Stimulated activated effector memory CD8-positive, alpha-beta T cell treated with anti-CD3 and anti-CD28 coated beads, Interleukin-12 subunit alpha, Interleukin-12 subunit beta, amount 100 ng/mL, for 72 hours (primary cell): ENCODE data around the gene NTSR1.

Experiments used
- ATAC-seq: fragments of 150-1000 bp; cut with Tn5 transposase; 2 replicates; pipeline ENCODE4 v1.10.0; 2021
- DNase-seq, 2 donors: peaks; one replicate each; pipeline ENCODE4 v3.0.0; 2021 to 2022; ENCODE audit warnings: low spot score in 2 of 2
- H3K27ac Mint-ChIP-seq: one replicate; pipeline ENCODE4 v1.8.0; 2022; ENCODE audit warnings: mild to moderate bottlenecking, mixed read lengths
- H3K36me3 Mint-ChIP-seq: one replicate; pipeline ENCODE4 v1.8.0; 2022; ENCODE audit warnings: mild to moderate bottlenecking, mixed read lengths
- H3K4me1 Mint-ChIP-seq: one replicate; pipeline ENCODE4 v1.8.0; 2022; ENCODE audit warnings: mixed read lengths
- H3K4me3 Mint-ChIP-seq: one replicate; pipeline ENCODE4 v1.8.0; 2022; ENCODE audit warnings: mild to moderate bottlenecking, mixed read lengths
- H3K9me3 Mint-ChIP-seq: one replicate; pipeline ENCODE4 v1.8.0; 2022; ENCODE audit warnings: mixed read lengths

NTSR1 gene

DNA sequence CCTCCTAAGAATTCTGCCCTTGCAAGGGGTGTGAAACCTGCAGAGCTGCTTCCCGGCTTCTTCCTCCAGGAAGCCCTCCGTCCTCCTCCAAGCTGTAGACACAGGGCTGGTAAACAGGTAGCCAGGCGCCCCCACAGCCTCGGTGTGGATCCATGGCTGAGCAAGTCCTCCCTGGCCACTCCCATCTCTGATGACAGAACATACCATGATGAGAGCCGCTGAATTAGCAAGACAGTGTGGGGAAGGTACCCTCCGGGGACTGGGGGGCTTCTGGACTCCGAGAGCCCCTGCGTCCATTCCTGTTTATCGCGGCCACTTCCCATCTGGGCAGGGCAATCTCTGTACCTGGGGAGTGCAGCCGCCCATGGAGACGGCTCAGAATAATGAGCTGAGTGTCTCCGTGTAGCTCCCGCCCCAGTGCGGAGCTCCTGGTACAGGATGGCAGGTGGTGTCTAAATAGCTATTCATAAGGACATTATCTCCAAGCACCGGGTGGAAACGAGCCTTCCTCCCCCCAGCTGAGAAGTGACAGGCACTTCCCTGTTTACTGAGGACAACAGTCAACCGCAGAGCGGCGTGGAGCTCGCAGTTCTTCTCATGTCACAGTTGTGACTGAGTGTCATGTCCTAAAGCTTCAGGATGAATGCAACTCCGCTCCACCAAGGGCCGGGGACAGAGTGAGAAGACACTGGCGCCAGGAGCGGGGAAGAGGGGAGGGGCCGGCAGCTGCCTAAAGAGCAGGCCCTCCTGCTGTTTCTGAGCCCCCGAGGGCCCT is 22.7 kb upstream of the NTSR1 start:
- ATAC-seq (no peak), DNase-seq (no peak)
- no peak overlapping the region for H3K27ac Mint-ChIP-seq
- peaks cover 6% of the 10 kb centered on the region for H3K4me1 Mint-ChIP-seq
- H3K36me3 Mint-ChIP-seq: no peaks in the 10 kb centered on the region
- H3K4me3 Mint-ChIP-seq: no peak overlapping the region
- no peaks in the 10 kb centered on the region for H3K9me3 Mint-ChIP-seq

DNA sequence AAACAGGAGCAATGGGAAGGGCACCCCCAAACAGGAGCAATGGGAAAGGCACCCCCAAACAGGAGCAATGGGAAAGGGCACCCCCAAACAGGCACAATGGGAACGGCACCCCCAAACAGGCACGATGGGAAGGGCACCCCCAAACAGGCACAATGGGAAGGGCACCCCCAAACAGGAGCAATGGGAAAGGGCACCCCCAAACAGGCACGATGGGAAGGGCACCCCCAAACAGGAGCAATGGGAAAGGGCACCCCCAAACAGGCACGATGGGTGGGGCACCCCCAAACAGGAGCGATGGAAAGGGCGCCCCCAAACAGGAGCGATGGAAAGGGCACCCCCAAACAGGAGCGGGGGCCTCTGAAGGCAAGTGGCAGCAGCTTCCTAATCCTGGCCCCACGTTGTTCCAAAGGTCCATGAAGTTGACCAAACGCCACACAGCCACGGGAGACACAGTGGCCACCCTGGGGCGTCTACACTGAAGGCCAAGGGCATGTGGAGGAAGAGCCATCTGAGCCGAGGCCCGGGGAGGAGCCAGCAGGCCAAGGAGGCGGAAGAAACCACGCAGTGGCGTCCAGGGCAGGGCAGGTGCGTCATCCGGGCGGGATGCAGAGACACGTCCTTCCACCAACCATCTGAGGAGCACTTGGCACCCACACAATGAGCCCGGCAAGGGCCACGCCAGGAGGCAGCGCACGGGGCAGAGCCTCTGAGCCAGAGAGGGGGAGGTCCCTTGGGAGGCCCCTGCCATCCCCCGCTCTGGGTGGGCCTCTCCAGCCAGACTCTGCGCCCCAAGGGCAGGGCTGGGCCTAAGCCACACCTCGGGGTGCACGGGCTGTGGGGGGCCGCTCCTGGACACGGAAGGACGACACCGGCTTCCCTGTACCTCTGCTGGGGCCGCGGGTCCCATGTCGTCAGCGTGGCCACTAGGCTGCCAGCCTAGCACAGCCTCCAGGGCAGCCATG is 21.5 kb upstream of the NTSR1 start:
- no peaks in the 10 kb centered on the region for H3K9me3 Mint-ChIP-seq
- H3K4me3 Mint-ChIP-seq: no peak overlapping the region
- no peak overlapping the region for H3K27ac Mint-ChIP-seq
- H3K36me3 Mint-ChIP-seq: no peaks in the 10 kb centered on the region
- DNase-seq (no peak), ATAC-seq (no peak)
- peaks cover 12% of the 10 kb centered on the region for H3K4me1 Mint-ChIP-seq

DNA sequence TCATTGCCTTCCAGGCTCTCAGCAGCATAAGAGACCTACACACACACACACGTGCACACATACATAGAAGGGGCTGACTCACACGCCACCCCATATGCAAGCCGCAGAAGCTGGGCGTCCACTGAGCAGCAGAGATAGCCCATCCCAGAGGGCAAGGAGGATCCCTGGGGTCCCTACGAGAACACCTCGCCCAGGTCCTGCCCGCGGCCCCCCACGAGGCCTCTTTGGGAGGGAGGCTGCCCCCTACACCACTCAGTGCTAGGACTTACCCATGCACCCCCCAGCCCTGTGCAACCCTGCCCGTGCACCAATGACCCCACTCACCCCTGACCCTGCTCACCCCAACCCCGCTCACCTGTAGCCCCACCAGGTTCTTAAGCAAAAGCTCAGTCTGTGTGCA is 20.6 kb upstream of the NTSR1 start:
- H3K4me3 Mint-ChIP-seq: no peak overlapping the region
- no peak overlapping the region for H3K27ac Mint-ChIP-seq
- DNase-seq (no peak), ATAC-seq (no peak)
- no peaks in the 10 kb centered on the region for H3K36me3 Mint-ChIP-seq
- no peaks in the 10 kb centered on the region for H3K9me3 Mint-ChIP-seq
- H3K4me1 Mint-ChIP-seq: peaks cover 12% of the 10 kb centered on the region

DNA sequence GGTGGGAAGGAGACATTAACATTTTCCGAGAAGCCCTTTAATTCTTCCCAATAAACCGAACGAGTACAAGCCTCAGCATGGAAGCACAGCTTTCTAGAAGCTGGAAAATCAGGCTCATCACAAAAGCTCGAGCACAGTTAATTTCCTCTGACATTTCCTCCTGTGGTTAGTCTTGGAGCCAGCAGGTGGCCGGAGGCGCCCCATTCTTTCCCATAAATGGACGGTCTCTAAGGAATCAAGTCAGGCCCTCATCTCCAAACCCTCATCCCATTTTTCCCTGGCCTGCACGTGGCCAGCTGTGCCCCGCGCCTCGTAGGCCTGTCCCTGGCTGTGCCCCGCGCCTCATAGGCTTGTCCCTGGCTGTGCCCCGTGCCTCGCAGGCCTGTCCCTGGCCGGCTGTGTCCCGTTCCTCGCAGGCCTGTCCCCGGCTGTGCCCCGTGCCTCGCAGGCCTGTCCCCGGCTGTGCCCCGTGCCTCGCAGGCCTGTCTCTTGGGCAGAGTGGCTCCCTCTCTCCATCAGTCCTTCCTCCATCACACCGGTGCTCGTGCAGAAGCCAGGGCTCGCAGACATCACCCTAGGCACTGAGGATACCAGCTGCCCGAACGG is 19.7 kb upstream of the NTSR1 start:
- no peaks in the 10 kb centered on the region for H3K9me3 Mint-ChIP-seq
- no peak overlapping the region for H3K27ac Mint-ChIP-seq
- ATAC-seq: no peak
- no peak overlapping the region for H3K4me3 Mint-ChIP-seq
- peaks cover 12% of the 10 kb centered on the region for H3K4me1 Mint-ChIP-seq
- no peak for DNase-seq
- H3K36me3 Mint-ChIP-seq: no peaks in the 10 kb centered on the region

DNA sequence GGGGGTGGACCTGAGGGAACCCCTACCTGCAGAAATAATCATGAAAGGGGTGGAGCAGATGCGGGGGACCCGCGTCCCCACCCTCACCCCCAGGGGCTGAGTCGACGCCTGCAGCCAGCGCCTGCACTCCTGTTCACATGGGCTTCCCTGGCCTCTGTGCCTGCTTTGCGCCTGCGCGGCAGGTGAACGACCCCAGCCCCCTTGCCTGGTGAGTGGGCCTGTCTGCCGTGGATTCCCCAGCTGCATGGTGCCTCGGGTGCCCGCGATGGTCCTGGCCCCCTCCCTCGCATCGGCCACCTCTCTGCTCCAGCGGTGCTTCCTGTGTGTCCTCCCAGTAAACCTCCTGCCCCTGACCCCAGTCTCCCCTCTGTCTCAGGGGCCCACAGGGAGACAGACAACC is 18.8 kb upstream of the NTSR1 start:
- no peak overlapping the region for H3K27ac Mint-ChIP-seq
- no peaks in the 10 kb centered on the region for H3K9me3 Mint-ChIP-seq
- DNase-seq: no peak
- H3K4me1 Mint-ChIP-seq: peaks cover 12% of the 10 kb centered on the region
- no peaks in the 10 kb centered on the region for H3K36me3 Mint-ChIP-seq
- H3K4me3 Mint-ChIP-seq: no peak overlapping the region
- ATAC-seq: no peak

DNA sequence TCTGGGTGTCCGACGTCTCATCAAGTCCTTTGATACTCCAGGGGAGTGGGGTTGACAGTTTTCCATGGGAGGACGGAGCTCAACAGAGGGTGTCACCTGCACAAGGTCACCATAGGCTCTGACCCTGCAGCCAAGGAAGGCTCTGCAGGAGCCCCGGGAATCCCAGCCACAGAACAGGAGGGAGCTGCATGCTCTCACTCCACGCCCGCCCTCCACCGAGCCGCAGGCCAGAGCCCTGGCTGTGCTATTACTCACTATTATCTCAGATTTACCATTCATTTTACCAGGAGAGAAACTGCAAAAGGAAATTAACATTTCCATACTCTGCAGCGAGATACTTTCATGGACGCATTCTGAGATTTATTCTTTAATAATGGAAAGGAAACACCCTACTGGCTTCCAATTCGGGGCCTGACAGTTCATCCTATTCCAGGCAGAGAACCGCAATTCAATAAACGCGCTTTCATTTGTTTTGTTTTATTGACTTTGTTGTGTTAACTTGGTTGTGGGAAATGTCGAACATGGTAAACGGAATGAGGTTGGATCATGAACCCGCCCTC is 18.3 kb upstream of the NTSR1 start:
- H3K27ac Mint-ChIP-seq: no peak overlapping the region
- H3K4me3 Mint-ChIP-seq: no peak overlapping the region
- no peak for DNase-seq
- H3K4me1 Mint-ChIP-seq: peaks cover 12% of the 10 kb centered on the region
- ATAC-seq: no peak
- no peaks in the 10 kb centered on the region for H3K36me3 Mint-ChIP-seq
- no peaks in the 10 kb centered on the region for H3K9me3 Mint-ChIP-seq

DNA sequence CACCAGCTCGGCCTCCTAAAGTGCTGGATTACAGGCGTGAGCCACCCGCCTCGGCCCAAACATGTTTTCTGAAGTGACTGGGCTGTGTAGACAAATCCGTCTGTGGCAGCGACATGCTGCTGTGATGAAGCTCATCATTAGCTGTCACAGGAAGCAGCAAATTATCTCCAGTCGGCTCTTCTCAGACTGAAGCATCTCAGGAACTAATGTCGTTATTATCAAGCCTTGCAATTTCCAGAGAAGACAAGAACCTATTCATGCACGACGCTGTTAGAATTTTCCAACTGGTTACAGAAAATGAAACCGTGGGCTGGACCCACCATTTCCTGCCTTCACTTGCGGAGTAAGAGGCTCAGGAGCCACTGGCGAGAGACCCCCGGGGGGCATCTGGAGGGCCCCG is 17.1 kb upstream of the NTSR1 start:
- Mint-ChIP-seq H3K4me1 (peaks cover 15% of the 10 kb centered on the region), H3K9me3 (no peaks in the 10 kb centered on the region), H3K27ac (no peak overlapping the region), H3K4me3 (no peak overlapping the region), H3K36me3 (no peaks in the 10 kb centered on the region)
- ATAC-seq (no peak), DNase-seq (no peak)

DNA sequence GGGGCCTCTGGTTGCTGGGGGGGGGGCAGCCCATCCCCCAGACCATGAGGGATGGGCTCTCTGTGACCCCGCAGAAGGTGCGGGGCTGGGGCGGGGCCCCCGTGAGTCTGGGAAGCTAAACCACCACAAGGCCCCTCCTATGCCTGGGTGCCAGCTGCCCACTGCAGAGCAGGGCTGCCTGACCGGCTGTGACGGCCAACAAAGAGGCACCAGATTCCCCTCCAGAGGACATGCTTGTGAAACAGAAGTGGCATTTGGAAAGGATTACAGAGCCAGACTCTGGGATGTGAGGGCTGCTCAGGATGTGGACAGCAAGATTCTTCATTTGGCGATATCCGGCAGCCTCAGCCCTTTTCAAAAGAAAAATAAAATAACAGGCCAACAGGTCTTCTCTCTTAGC is 16.5 kb upstream of the NTSR1 start:
- Mint-ChIP-seq H3K4me3 (no peak overlapping the region), H3K4me1 (peaks cover 14% of the 10 kb centered on the region), H3K27ac (no peak overlapping the region), H3K9me3 (no peaks in the 10 kb centered on the region), H3K36me3 (no peaks in the 10 kb centered on the region)
- no peak for ATAC-seq
- no peak for DNase-seq

DNA sequence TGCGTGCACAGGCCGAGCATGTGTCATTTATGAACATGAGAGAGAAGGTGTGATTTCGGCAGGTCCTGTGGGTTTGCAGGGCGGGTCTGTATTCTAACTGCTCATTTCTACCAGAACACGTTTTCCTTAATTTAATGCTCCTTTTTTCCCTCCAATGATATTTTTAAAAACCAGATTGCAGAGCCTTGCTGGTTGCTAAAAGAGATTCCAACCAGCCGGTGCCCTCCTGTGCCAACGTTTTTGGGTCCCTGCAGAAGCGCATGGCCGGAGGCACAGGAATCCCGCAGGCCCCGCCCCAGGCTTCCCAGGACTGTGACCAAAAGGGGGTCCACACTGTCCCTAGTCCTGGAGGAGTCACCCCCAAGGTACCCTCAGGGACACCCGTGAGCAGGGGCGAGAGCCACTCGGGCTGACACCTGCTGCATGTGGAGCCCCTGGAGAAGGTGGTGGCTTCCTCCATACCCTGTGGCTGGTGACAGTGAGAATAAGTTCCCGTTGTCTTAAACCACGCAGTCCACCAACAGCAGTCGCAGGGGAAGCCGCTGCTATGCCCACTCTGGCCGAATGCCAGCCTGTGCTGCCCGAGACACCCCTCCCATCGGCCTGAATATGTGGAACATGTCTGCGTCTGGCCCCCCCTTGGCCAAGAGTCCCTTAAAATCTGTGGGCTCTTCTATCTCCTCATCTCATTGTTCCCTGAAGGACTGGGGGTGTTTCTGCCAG is 15.7 kb upstream of the NTSR1 start:
- Mint-ChIP-seq H3K4me1 (peaks cover 14% of the 10 kb centered on the region), H3K4me3 (no peak overlapping the region), H3K27ac (no peak overlapping the region), H3K36me3 (no peaks in the 10 kb centered on the region), H3K9me3 (no peaks in the 10 kb centered on the region)
- DNase-seq (no peak), ATAC-seq (no peak)

DNA sequence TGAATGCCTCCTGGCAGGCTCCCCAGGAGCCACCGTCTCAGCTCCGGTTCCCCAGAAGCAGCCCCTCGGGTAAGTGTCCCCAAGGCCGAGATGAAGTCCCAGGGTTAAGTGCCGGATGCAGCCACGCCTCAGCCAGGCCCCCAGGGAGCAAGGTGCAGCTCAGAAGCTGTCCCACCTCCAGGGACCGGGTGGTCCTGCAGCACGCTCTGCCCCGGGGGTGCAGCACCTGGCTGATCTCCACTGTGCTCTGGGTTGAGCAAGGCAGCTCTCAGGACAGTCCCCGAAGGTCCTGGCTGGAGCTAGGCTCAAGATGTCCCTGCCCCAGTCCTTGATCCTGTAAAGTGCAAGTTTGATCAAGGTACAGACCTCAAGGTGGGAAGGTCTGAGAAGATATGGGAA is 15.1 kb upstream of the NTSR1 start:
- DNase-seq: no peak
- Mint-ChIP-seq H3K36me3 (no peaks in the 10 kb centered on the region), H3K4me3 (no peak overlapping the region), H3K9me3 (no peaks in the 10 kb centered on the region), H3K27ac (no peak overlapping the region), H3K4me1 (peaks cover 14% of the 10 kb centered on the region)
- no peak for ATAC-seq

DNA sequence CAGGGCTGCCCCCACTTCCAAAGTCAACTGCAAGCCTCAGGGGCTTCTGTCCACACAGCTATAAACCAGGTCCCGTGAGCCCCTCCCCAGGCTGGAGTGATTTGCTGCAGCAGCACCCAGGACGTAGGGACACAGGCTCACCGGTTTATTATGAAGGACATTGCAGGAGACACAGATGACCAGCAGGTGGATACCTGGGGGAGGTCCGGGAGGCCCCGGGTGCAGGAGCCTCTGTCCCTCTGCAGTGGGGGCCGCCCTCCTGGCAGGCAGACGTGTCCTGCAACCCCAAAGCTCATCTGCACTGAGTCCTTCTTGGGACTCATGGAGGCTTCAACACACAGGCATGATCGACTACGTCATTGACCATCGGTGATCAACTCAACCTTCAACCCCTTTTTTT is 14.5 kb upstream of the NTSR1 start:
- Mint-ChIP-seq H3K36me3 (no peaks in the 10 kb centered on the region), H3K9me3 (no peaks in the 10 kb centered on the region)

DNA sequence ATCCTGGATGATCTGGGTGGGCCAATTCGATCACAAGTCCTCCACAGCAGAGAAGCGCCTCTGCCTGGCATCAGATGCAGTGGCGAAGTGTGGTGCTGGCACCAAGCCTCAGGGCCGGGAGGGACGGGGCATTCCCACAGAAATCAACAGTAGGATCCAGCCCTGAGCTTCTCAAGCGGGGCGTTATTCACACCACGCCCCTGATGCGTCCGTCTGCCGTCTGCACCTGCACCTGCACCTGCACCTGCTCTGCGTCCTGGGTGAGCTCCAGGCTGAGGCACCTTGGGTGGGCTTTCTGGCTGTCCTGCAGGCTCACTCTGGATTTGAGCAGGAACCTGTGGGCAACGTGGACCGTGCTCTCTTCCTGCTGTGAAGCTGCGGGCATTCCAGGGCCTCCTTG is 13.8 kb upstream of the NTSR1 start:
- no peak for DNase-seq
- no peak overlapping the region for H3K27ac Mint-ChIP-seq
- no peaks in the 10 kb centered on the region for H3K36me3 Mint-ChIP-seq
- ATAC-seq: no peak
- H3K4me1 Mint-ChIP-seq: peaks cover 14% of the 10 kb centered on the region
- no peaks in the 10 kb centered on the region for H3K9me3 Mint-ChIP-seq
- no peak overlapping the region for H3K4me3 Mint-ChIP-seq

More for the DNA sequence above, 14.5 kb upstream of the NTSR1 start:
- Mint-ChIP-seq H3K4me3 (no peak overlapping the region), H3K27ac (no peak overlapping the region), H3K4me1 (peaks cover 14% of the 10 kb centered on the region)
- no peak for DNase-seq
- no peak for ATAC-seq

DNA sequence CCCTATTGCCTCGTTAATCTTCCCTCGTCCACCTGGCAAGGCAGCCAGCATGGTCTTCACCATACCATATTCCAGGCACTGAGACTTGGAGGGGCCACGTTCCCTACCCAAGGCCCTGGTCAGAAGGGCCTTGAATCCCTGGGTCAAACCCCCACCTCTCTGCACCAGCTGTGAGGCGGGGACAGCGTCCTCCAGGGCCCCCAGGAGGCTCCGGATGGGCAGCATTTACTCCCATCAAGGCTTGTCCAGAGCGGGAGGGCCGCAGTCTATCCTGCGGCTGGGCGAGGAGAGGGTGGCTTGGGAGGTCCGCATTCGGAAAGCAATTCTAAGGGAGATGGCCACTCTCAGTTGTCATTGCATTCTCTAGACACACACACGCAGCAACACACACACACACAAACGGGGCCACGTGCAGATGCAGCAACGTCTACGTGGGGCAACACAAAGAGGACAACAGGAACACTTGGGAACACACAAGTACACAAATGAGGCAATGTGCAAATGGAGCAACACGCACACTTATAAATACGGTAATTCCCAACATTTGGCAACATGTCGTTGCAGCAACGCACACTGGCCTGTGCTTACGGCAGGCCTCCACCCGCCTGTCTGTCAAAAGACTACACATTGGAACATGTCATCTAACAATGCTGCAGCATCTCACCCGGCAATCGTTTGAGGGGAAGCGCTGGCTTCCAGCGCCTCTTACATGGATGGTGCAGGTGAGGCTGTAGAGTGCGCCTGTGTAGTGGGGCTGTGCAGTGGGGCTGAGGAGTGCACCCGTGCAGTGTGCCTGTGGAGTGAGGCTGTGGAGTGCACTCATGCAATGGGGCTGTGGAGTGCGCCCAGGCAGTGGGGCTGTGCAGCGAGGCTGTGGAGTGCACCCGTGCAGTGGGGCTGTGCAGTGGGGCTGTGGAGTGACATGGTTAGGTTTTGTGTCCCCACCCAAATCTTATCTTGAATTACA is 12.9 kb upstream of the NTSR1 start:
- no peak for DNase-seq

DNA sequence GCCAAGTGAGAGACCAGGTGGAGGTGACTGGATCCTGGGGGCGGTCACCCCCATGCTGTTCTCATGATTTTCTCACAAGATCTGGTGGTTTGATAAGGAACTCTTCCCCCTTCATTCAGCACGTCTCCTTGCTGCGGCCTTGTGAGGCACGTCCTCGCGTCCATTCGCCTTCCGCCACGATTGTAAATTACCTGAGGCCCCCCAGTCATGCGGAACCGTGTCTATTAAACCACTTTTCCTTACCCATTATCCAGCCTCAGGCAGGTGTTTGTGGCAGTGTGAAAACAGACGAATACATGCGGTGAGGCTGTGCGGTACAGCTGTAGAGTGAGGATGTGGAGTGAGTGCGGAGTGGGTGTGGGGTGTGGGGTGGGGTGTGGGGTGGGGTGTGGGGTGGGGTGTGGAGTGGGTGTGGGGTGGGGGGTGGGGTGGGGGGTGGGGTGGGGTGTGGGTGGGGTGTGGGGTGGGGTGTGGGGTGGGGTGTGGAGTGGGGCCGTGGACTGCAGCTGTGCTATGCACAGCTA is 12.1 kb upstream of the NTSR1 start:
- Mint-ChIP-seq H3K36me3 (no peaks in the 10 kb centered on the region), H3K9me3 (no peaks in the 10 kb centered on the region), H3K4me1 (peaks cover 12% of the 10 kb centered on the region), H3K27ac (no peak overlapping the region), H3K4me3 (no peak overlapping the region)
- ATAC-seq: no peak
- DNase-seq: no peak

More for the DNA sequence above, 12.9 kb upstream of the NTSR1 start:
- ATAC-seq: no peak
- Mint-ChIP-seq H3K4me1 (peaks cover 14% of the 10 kb centered on the region), H3K4me3 (no peak overlapping the region), H3K27ac (no peak overlapping the region), H3K36me3 (no peaks in the 10 kb centered on the region), H3K9me3 (no peaks in the 10 kb centered on the region)
